ENCODE data around the gene NSA2. TPM values are rescaled to one million over a fixed set of nuclear protein-coding genes. Genes with fewer than 3 reads are reported as not detected.
"Not testable (repeated sequence)": the region's sequence is repeated elsewhere in the genome, so short reads cannot be mapped to it uniquely, and the experiment has no call there.

NSA2 gene
- total RNA-seq, 1 donor from 2014 or later = 44.1 TPM

DNA sequence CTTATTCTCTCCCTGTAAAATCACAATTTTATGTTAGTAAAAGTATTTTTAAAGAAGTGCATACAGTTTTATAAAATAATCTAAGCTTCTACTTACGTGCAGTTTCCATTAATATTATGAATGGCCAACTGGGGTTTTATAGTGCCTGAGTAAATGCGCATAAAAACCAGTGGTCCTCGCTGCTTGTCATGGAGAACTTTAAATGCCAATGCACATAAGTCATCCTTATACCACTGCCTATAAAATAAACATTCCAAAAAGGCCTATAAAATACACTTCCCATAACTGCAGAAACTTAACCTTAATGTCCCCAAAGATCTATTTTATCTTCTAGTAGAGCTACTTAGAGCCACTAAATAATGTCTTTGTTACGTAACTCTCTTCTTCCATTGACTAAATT lies 28.6 kb upstream of the NSA2 start:
- Histone ChIP-seq H3K9me3 (replicated peaks) (no peaks in the 10 kb centered on the region), H3K4me3 (no peak overlapping the region), H3K27ac (replicated peaks) (no peak overlapping the region), H3K27me3 (ENCODE audit: low read depth) (no peaks in the 10 kb centered on the region), H3K4me1 (no peaks in the 10 kb centered on the region), H3K36me3 (peaks cover 91% of the 10 kb centered on the region)
- DNase-seq = no peak
- TF ChIP-seq, protein P1, sequence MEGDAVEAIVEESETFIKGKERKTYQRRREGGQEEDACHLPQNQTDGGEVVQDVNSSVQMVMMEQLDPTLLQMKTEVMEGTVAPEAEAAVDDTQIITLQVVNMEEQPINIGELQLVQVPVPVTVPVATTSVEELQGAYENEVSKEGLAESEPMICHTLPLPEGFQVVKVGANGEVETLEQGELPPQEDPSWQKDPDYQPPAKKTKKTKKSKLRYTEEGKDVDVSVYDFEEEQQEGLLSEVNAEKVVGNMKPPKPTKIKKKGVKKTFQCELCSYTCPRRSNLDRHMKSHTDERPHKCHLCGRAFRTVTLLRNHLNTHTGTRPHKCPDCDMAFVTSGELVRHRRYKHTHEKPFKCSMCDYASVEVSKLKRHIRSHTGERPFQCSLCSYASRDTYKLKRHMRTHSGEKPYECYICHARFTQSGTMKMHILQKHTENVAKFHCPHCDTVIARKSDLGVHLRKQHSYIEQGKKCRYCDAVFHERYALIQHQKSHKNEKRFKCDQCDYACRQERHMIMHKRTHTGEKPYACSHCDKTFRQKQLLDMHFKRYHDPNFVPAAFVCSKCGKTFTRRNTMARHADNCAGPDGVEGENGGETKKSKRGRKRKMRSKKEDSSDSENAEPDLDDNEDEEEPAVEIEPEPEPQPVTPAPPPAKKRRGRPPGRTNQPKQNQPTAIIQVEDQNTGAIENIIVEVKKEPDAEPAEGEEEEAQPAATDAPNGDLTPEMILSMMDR (IDR thresholded peaks at IDR 0.05; ENCODE audit: borderline replicate concordance) = no peak
- intact Hi-C loops (cut with micrococcal nuclease) = no loop called here

DNA sequence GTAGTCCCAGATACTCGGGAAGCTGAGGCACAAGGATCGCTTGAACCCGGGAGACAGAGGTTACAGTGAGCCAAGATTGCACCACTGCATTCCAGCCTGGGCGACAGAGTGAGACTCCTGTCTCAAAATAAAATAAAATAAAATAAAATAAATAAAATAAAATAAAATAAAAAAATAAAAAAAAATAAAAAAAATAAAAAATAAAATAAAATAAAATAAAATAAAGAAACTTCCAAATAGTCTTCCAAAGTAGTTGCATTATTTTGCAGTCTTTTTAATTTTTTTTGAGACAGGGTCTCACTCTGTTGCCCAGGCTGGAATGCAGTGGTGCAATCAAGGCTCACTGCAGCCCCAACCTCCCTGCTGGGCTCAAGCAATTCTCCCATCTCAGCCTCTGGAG lies 18.3 kb upstream of the NSA2 start:
- DNase-seq; H3K4me3 ChIP-seq; intact Hi-C loops (cut with micrococcal nuclease); H3K9me3 ChIP-seq (replicated peaks); H3K27ac ChIP-seq (replicated peaks); H3K4me1 ChIP-seq; H3K27me3 ChIP-seq (ENCODE audit: low read depth): not testable (repeated sequence)
- peaks cover 89% of the 10 kb centered on the region for H3K36me3 ChIP-seq

DNA sequence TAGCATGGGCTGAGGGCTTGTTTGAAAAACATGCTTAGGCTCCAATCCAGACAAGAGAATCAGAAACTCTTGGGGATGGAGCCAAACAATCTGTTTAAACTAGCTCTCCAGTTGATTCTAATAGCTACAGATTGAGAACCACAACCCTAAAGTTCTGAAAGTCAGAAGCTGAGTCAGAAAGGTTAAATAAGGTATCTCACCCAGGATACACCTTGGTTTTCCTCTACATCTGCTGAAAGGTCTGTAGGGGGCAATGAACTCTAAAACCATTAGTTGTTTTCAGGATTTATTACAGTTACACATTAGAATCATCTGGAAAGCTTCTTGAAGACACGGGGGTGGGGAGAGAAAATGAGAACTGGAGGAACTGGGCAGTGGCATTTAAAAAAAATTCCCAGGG lies 5.8 kb upstream of the NSA2 start:
- intact Hi-C loops (cut with micrococcal nuclease) = no loop called here
- TF ChIP-seq, protein P1 (IDR thresholded peaks at IDR 0.05; ENCODE audit: borderline replicate concordance) = no peak
- DNase-seq = no peak
- Histone ChIP-seq H3K36me3 (peaks cover 68% of the 10 kb centered on the region), H3K27ac (replicated peaks) (no peak overlapping the region), H3K9me3 (replicated peaks) (peaks cover 5% of the 10 kb centered on the region), H3K4me3 (no peak overlapping the region), H3K27me3 (ENCODE audit: low read depth) (no peaks in the 10 kb centered on the region), H3K4me1 (peaks cover 41% of the 10 kb centered on the region)

DNA sequence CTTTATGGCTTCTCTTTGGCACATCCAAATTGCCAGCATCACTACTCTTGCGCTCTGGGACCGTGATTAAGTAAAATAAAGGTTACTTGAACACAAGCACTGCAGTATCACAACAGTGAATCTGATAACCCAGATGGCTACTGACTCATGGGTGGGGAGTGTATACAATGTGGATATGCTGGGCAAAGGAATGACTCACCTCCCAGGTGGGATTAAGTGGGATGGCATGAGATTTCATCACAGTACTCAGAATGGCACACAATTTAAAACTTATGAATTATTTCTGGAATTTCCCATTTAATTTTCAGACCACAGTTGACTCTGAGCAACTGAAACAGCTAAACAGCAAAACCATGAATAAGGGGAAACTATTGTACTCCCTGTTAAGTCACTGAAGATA lies 4.5 kb upstream of the NSA2 start:
- intact Hi-C loops (cut with micrococcal nuclease) = no loop called here
- H3K36me3 ChIP-seq = peaks cover 54% of the 10 kb centered on the region
- H3K27ac ChIP-seq (replicated peaks) = no peak overlapping the region

DNA sequence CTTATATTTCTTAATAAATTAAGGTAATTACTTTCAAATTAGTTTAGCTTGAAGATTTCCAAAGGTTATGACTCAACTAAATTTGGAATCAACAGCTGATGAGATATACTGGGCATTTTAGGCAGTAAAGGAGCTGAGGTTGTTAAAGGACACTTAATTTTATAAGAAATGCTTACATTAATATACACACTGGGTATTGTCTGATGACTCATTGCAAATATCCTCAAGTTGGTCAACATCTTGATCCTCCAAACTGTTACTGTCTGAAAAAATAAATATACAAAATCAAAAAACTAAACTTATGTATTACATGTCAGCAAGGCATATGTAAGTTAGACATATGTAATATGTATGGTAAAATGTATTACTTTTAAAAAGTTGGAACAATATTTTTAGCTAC lies 3.5 kb upstream of the NSA2 start:
- no peak overlapping the region for H3K27ac ChIP-seq (replicated peaks)
- TF ChIP-seq, protein P1 (IDR thresholded peaks at IDR 0.05; ENCODE audit: borderline replicate concordance) = no peak
- DNase-seq = no peak

More for the DNA sequence above, 4.5 kb upstream of the NSA2 start:
- Histone ChIP-seq H3K4me3 (no peak overlapping the region), H3K27me3 (ENCODE audit: low read depth) (no peaks in the 10 kb centered on the region), H3K9me3 (replicated peaks) (no peaks in the 10 kb centered on the region), H3K4me1 (peaks cover 53% of the 10 kb centered on the region)
- DNase-seq = no peak
- TF ChIP-seq, protein P1 (IDR thresholded peaks at IDR 0.05; ENCODE audit: borderline replicate concordance) = no peak

DNA sequence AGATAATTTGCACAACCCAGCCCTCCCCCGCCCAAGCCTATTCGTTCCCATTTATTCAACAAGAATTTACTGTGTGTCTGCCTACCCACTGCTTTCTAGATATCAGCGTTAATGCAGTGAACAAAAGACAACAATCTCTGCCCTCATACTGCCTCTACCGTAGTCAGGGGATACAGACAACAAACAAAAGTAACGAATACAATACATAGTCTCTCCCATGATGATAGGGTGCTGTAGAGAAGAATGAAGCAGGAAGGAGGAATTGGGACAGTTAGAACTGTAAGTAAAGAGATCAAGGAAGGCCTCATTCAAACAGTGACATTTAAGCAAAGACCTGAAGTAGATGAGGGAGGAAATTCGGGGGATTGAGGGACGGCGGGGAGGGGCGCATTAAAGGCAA lies 1.8 kb upstream of the NSA2 start:
- TF ChIP-seq, protein P1 (IDR thresholded peaks at IDR 0.05; ENCODE audit: borderline replicate concordance) = no peak
- Histone ChIP-seq H3K27ac (replicated peaks) (no peak overlapping the region), H3K4me3 (peak overlapping the region; percentile 90), H3K9me3 (replicated peaks) (no peaks in the 10 kb centered on the region), H3K36me3 (peaks cover 43% of the 10 kb centered on the region), H3K4me1 (peaks cover 62% of the 10 kb centered on the region), H3K27me3 (ENCODE audit: low read depth) (no peaks in the 10 kb centered on the region)
- no peak for DNase-seq
- intact Hi-C loops (cut with micrococcal nuclease) = no loop called here

More for the DNA sequence above, 3.5 kb upstream of the NSA2 start:
- intact Hi-C loops (cut with micrococcal nuclease) = no loop called here
- Histone ChIP-seq H3K4me1 (peaks cover 62% of the 10 kb centered on the region), H3K27me3 (ENCODE audit: low read depth) (no peaks in the 10 kb centered on the region), H3K9me3 (replicated peaks) (no peaks in the 10 kb centered on the region), H3K4me3 (no peak overlapping the region), H3K36me3 (peaks cover 45% of the 10 kb centered on the region)
